CD4-positive, alpha-beta T cell (primary cell): Measurements from ENCODE around the gene CDC42EP3. TPM values are rescaled to one million over a fixed set of nuclear protein-coding genes. Genes with fewer than 3 reads are reported as not detected.
A peak's percentile ranks its signal among the peaks of the same experiment; 100 is the strongest.

ENCODE experiments used
- ATAC-seq: fragments of 200-7000 bp; cut with Tn5 transposase; one replicate; pipeline ENCODE4 v1.10.0; 2022; ENCODE audit warnings: mild to moderate bottlenecking; ENCODE audit not compliant: poor library complexity
- CTCF ChIA-PET: fragments of 350-600 bp; sonication (Branson Sonifier 250); formaldehyde crosslinking; loops from one replicate; lab custom pipeline; 2021; ENCODE audit warnings: antibody characterized with exemption, inconsistent platforms; lab: Charles Lee
- POLR2A ChIA-PET: fragments of 350-600 bp; sonication (Branson Sonifier 250); formaldehyde crosslinking; loops from one replicate; lab custom pipeline; 2021; ENCODE audit warnings: antibody characterized with exemption, inconsistent platforms; lab: Charles Lee
- DNase-seq, 14 experiments: peaks; one replicate each; pipeline ENCODE4 v3.0.0-alpha.2; 2013 to 2020; ENCODE audit warnings: mixed read lengths in 2 of 14
- H3K27ac ChIP-seq, 2 donors: one replicate each; pipeline versions ENCODE4 v1.5.1 to v1.7.0; 2013; ENCODE audit warnings: low read length in 2 of 2, low read depth in 1 of 2, mild to moderate bottlenecking in 1 of 2
- H3K27me3 ChIP-seq, 2 experiments: 1 replicate in 1 of 2; 2 replicates in 1 of 2; pipeline versions ENCODE4 v1.6.1 to v1.7.0; 2013; ENCODE audit warnings: low read length in 2 of 2, control low read depth in 1 of 2, mild to moderate bottlenecking in 1 of 2, moderate library complexity in 1 of 2; ENCODE audit not compliant: insufficient read depth in 2 of 2, control insufficient read depth in 1 of 2
- H3K36me3 ChIP-seq: one replicate; pipeline ENCODE4 v1.6.1; 2013; ENCODE audit warnings: low read length, control low read depth; ENCODE audit not compliant: insufficient read depth
- H3K4me1 ChIP-seq: one replicate; pipeline ENCODE4 v1.6.1; 2013; ENCODE audit warnings: low read length, control low read depth; ENCODE audit not compliant: insufficient read depth
- H3K4me3 ChIP-seq: one replicate; pipeline ENCODE4 v1.5.1; 2013; ENCODE audit warnings: mild to moderate bottlenecking, low read length, moderate library complexity
- H3K9me3 ChIP-seq, 2 experiments: 1 replicate in 1 of 2; 2 replicates in 1 of 2; pipeline versions ENCODE4 v1.6.1 to v1.7.0; 2013; ENCODE audit warnings: low read length in 2 of 2, mild to moderate bottlenecking in 2 of 2, control low read depth in 1 of 2, moderate library complexity in 1 of 2; ENCODE audit not compliant: control insufficient read depth in 1 of 2, insufficient read depth in 1 of 2
- H3K27ac Mint-ChIP-seq: one replicate; pipeline ENCODE4 v1.8.0; 2020; ENCODE audit warnings: mixed read lengths
- H3K27me3 Mint-ChIP-seq: one replicate; pipeline ENCODE4 v1.8.0; 2021; ENCODE audit warnings: mixed read lengths
- H3K36me3 Mint-ChIP-seq: one replicate; pipeline ENCODE4 v1.8.0; 2021; ENCODE audit warnings: low read depth, mixed read lengths
- H3K4me1 Mint-ChIP-seq: one replicate; pipeline ENCODE4 v1.8.0; 2021; ENCODE audit warnings: low read depth, mixed read lengths
- H3K4me3 Mint-ChIP-seq: one replicate; pipeline ENCODE4 v1.8.0; 2020; ENCODE audit warnings: mild to moderate bottlenecking, mixed read lengths
- H3K9me3 Mint-ChIP-seq: one replicate; pipeline ENCODE4 v1.8.0; 2020; ENCODE audit warnings: mixed read lengths
- intact Hi-C, 2 experiments: fragments of 100-400 bp; cut with DNase I in 1 of 2; cut with micrococcal nuclease in 1 of 2; formaldehyde crosslinking; loops; one replicate each; pipeline versions ENCODE4 v1.15.1 to v1.9.0; 2023 to 2025; cut with DNase I, micrococcal nuclease
- total RNA-seq, 174 experiments: library from RNA in 2 of 174; stranded (reverse) in 2 of 174; gene quantifications; one replicate each; pipeline ENCODE4 v1.2.3 and lab custom pipeline; 2021 to 2026
- TF ChIP-seq, protein P1 (sequence below): fragments of 200-600 bp; IDR thresholded peaks from one replicate; pipeline ENCODE4 v1.8.0; 2022; ENCODE audit warnings: antibody characterized with exemption, mild to moderate bottlenecking

CDC42EP3 gene
- total RNA-seq, 2 experiments from 2014 or later, result 20.6 to 24.1 TPM

DNA sequence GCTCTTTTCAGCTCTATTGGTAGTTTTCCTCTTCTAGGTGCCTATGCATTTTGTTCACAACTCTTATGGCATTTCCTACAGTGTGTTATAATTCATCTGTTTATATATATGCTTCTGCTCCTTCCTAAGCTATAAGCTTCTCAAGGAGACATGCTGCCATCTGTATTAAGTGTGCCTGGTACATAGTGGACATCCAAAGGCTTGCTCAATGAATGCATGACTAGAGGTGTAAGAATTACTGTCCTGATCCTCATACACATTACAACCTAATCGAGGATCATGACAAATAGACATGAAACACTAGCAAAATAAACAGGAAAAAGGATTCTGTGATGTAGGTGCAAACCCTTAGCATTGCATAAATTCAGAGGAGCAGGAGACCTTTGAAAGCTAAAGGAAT lies 50.2 kb downstream of the CDC42EP3 start:
- no peak overlapping the region for H3K27ac ChIP-seq
- TF ChIP-seq, protein P1, sequence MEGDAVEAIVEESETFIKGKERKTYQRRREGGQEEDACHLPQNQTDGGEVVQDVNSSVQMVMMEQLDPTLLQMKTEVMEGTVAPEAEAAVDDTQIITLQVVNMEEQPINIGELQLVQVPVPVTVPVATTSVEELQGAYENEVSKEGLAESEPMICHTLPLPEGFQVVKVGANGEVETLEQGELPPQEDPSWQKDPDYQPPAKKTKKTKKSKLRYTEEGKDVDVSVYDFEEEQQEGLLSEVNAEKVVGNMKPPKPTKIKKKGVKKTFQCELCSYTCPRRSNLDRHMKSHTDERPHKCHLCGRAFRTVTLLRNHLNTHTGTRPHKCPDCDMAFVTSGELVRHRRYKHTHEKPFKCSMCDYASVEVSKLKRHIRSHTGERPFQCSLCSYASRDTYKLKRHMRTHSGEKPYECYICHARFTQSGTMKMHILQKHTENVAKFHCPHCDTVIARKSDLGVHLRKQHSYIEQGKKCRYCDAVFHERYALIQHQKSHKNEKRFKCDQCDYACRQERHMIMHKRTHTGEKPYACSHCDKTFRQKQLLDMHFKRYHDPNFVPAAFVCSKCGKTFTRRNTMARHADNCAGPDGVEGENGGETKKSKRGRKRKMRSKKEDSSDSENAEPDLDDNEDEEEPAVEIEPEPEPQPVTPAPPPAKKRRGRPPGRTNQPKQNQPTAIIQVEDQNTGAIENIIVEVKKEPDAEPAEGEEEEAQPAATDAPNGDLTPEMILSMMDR, result no peak
- no peak for ATAC-seq
- DNase-seq, result no peak
- no peaks in the 10 kb centered on the region for H3K27me3 ChIP-seq
- Mint-ChIP-seq H3K36me3 (peaks cover 3% of the 10 kb centered on the region), H3K4me3 (no peak overlapping the region), H3K27me3 (no peaks in the 10 kb centered on the region), H3K9me3 (no peaks in the 10 kb centered on the region), H3K4me1 (peaks cover 84% of the 10 kb centered on the region), H3K27ac (peak overlapping the region; percentile 7)
- intact Hi-C loops, result no loop called here
- H3K9me3 ChIP-seq, result no peaks in the 10 kb centered on the region
- no peak overlapping the region for H3K4me3 ChIP-seq
- no peaks in the 10 kb centered on the region for H3K36me3 ChIP-seq
- ChIA-PET CTCF (interaction anchor here (0.6 to 2.2 kb wide), 2 partner anchors 11 to 37 kb away, joined by 3 to 6 read pairs; no protein-coding TSS in a partner anchor), POLR2A (interaction anchor here (1.1 to 8.2 kb wide), 5 partner anchors 12 to 51 kb away, joined by 3 to 77 read pairs (median 6); no protein-coding TSS in a partner anchor)
- peaks cover 61% of the 10 kb centered on the region for H3K4me1 ChIP-seq

DNA sequence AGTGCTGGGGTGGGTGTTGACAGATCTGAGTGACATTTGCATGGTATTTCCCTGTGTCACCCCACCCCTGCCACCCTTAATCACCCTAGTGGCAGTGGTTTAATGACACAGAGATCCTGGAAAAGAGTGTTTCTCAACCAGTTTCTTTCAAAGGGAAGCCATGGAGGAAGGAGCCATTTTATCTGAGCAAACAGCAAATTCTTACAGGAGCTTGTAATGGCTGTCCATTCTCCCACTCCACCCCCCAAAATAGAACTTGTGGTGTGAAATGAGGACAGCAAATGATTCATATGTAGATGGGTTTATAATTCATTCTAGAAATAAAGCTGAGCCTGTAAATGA lies 51.5 kb downstream of the CDC42EP3 start:
- H3K36me3 ChIP-seq, result no peaks in the 10 kb centered on the region
- H3K9me3 ChIP-seq, result no peaks in the 10 kb centered on the region
- H3K4me1 ChIP-seq, result peaks cover 61% of the 10 kb centered on the region
- H3K27ac ChIP-seq, result no peak overlapping the region
- Mint-ChIP-seq H3K9me3 (no peaks in the 10 kb centered on the region), H3K36me3 (peaks cover 3% of the 10 kb centered on the region), H3K4me1 (peaks cover 84% of the 10 kb centered on the region), H3K27me3 (no peaks in the 10 kb centered on the region), H3K4me3 (no peak overlapping the region), H3K27ac (no peak overlapping the region)
- ATAC-seq (no peak), DNase-seq (no peak)
- POLR2A ChIA-PET, result interaction anchor here (1.1 to 8.2 kb wide), 4 partner anchors 19 to 52 kb away, joined by 3 to 77 read pairs (median 8); no protein-coding TSS in a partner anchor
- CTCF ChIA-PET, result interaction anchor here (1.2 to 2.2 kb wide), 2 partner anchors 9 to 34 kb away, joined by 3 to 6 read pairs; no protein-coding TSS in a partner anchor
- TF ChIP-seq, protein P1, result no peak
- no peak overlapping the region for H3K4me3 ChIP-seq
- intact Hi-C loops, result no loop called here
- H3K27me3 ChIP-seq, result no peaks in the 10 kb centered on the region

DNA sequence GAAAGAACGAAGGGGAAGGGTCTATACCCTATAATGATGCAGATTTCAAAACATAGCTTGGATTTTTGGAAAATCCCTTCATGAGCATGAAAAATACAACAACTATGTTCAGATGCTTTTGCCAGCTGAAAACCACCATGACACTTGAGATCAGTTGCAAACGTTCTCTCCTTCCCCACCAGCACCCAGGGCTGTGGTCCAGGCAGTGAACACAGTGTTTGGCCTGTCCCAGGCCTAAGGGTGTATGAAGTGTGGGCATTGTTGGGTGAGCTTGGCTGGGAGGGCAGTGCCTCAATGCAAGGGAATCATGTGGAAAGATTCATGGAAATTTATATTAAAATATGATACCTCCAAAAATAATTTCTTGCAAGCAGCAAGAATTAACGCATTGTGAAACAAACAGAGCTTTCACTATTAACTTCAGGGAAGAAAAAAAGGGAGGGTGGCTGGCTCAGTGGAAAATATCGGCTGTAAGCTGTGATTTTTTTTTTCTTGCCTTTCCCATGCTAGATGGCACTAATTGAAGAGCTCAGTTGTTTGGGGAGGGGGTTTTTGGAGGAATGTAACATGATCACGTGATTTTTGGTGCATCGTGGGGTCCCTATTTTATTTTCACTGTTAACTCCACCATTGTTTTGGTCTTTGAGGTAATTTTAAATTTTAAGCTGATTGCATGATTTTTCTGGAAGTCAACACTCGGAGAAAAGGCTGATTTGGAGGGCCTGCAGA lies 52.0 kb downstream of the CDC42EP3 start:
- no peaks in the 10 kb centered on the region for H3K9me3 Mint-ChIP-seq
- H3K4me3 Mint-ChIP-seq, result no peak overlapping the region
- no peak for ATAC-seq
- peaks cover 63% of the 10 kb centered on the region for H3K4me1 ChIP-seq
- peaks cover 3% of the 10 kb centered on the region for H3K36me3 Mint-ChIP-seq
- H3K4me1 Mint-ChIP-seq, result peaks cover 84% of the 10 kb centered on the region
- TF ChIP-seq, protein P1, result no peak
- intact Hi-C loops, result no loop called here
- peaks cover 2% of the 10 kb centered on the region for H3K36me3 ChIP-seq
- no peaks in the 10 kb centered on the region for H3K27me3 ChIP-seq
- H3K9me3 ChIP-seq, result no peaks in the 10 kb centered on the region
- no peak overlapping the region for H3K27ac Mint-ChIP-seq
- no peak overlapping the region for H3K27ac ChIP-seq
- ChIA-PET POLR2A (interaction anchor here (0.7 to 8.2 kb wide), 7 partner anchors 15 to 306 kb away, joined by 3 to 77 read pairs (median 3); partner anchors contain the start of gene RMDN2), CTCF (interaction anchor here (1.2 to 2.2 kb wide), 2 partner anchors 9 to 33 kb away, joined by 3 to 6 read pairs; no protein-coding TSS in a partner anchor)
- DNase-seq, result no peak
- H3K27me3 Mint-ChIP-seq, result no peaks in the 10 kb centered on the region
- H3K4me3 ChIP-seq, result no peak overlapping the region
